Measurements from ENCODE around the gene NRAP. TPM values are rescaled to one million over a fixed set of nuclear protein-coding genes. Genes with fewer than 3 reads are reported as not detected.
A peak's percentile ranks its signal among the peaks of the same experiment; 100 is the strongest.

NRAP gene
- polyA plus RNA-seq, 3 donors = 0.03 to 0.04 (median 0.04) TPM

DNA sequence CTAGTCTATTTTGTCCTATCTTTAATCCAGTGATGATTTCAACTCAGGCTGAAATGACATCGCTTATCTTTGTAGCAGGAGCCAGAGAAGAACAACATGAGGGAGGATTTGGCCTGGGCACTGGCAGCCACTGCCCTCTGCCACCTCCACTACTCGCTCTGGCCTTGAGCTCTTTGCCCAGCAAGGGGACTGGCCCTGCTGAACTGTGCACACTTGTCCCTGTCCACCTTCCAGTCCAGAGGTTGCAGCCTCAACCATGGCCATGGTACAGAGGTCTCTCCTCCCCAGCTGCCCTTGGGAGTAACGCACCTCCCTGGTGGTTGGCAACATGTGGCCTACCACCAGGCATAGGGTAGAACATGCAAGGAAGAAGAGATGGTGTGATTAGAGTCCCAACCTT, 102.6 kb downstream of the NRAP start:
- no peak for DNase-seq

DNA sequence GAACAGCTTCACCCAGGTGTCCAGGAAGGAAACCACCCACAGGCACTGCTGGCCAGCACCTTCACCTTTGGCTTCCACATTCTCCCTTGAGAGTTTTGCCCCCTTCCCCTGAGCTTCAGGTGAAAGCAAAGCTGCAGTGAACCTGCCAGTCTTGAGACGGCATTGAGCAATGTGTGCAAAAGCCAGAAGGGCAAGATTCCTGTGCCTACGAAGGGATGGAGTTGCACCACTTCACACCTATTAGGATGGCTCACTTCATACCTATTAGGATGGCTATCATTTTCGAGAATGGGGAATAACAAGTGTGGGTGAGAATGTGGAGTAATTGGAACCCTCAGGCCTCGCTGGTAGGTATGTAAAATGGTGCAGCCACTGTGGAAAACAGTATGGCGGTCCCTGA, 103.8 kb downstream of the NRAP start:
- no peak for DNase-seq

DNA sequence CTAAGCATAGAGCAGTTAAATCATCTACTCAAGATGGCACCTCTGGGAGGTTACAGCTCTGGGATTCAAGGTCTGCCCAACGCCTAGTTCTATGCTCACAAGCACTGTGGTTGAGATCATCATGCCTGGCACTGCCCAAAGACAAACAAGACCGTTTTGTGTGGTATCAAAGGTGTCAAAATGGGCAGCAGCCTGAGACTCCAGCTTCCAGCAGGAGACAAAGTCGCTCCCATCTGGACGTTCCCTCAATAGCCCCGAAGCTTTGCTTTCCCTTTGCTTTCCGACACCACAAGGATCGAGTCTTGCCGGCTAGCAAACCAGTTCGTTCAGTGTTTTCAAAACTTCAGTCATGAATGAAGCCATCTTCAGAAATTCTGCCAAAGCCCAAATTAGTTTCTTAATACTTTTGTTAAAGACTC, 105.9 kb downstream of the NRAP start:
- DNase-seq = no peak

DNA sequence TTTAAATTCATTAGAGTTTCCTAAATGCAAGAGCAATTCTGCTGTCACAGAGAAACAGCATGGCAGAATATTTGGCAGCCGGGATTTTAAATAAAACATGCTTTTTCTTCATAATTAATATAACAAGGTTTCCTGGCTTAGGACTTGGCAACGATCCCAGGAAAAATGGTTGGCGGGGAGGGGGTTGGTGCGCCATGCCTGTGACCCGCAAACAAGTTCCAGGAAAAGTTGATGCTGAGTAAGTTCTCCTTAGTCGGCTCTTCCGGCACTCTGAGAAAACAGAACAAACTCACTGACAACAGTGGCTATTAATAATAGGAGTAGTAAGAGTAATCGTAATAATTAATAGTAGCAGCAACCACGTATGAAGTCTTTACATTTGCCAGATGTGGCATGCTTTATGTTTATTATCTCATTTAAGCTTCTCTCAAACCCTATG, 106.4 kb downstream of the NRAP start:
- peak; percentile 42 for DNase-seq

DNA sequence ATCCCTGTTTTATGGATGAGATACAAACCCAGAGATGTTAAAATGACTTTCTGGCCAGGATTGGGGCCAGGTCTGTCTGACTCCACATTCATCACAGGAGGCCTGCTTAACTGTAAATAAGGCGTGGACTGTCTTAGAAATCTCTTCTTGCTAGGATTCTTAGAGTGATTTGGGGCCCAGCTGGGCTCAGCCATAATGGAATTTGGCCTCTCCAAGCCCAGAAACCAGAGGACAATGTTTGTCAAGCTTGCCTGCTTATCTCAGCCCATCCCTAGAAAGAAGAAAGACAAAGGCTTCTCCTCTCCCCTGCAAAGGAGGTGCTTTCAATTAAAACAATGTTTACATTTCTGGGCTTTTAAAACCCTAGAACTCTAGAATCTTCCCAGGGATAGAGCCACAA, 108.1 kb downstream of the NRAP start:
- DNase-seq = no peak

DNA sequence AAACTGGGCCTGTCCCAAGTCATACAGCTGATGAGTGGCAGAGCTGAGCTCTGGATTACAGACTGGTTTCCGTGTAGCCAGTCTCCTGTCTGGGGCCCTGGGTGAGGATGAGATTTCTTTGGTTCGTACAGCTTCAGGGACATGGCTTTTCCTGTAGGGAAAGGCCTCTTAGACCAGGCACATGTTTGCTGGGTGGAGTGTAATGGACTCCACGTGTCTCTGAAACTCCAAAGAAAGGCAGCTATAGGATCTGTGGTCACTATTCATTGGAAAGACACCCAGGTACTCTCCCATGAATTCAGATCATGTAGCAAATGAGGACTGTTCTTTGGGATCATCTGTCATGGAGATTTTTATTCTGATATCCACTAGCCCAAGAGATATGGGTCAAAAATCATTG, 108.6 kb downstream of the NRAP start:
- DNase-seq = no peak

DNA sequence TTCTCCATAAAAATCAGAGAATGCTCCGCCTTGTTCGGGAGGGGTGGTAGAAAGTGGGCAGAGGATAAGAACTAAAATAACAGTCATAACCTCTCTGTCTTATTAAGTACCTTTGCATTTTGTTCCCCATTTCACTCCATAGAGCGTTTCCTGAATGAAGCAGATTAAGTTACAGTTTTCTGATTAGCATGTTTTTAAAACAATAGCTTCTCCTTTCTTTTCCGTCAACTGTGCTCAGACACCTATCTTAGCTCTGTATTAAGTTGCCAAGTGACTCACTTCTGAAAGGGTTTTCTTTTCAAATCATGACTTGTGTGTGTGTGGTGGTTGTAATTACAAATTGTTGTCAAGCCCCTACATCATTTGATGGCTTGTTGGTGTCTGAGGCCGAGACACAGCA, 109.6 kb downstream of the NRAP start:
- no peak for DNase-seq

DNA sequence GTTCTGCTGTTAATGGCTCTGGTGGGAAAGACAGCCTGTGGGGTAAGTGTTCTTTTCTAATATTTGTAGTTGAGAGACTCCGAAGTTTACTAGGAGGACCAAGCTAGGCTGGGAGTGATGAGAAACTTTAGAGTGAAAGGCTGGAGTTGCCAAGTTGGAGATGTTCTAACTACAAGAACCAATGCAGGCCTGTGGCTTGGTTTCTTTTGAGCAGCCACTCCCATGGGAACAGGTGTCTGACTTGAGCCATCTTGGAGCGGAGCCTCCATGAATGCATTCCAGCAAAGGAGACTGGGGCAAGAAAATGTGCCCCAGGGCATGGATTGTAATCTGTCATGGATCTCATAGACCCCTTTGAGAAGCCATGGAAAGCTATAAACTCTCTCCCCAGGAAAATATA, 110.7 kb downstream of the NRAP start:
- DNase-seq = no peak

DNA sequence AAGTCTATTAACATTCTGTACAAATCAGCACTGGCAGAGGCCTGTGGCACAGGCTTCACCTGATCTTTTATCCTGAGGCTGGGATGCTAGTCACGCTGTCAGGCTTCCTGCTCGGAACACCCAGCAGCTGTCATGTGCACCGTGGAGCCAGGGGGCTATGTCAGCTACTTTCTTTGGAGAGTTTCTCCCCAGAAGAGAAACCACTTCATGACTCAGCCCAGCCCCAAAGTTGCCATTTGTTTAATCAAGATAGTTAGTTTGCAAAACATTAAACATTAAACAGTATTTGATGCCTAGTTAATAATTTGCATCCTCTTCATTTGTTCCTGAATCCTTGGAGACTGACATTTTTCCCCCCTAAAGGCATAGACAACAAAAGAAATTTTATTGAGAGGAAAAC, 111.1 kb downstream of the NRAP start, which contains the start of gene HABP2:
HABP2 (plus strand) TSS at position 353 of the 400 bp plus-strand sequence. CDS start 69 bp downstream, outside the sequence.
- DNase-seq = no peak

DNA sequence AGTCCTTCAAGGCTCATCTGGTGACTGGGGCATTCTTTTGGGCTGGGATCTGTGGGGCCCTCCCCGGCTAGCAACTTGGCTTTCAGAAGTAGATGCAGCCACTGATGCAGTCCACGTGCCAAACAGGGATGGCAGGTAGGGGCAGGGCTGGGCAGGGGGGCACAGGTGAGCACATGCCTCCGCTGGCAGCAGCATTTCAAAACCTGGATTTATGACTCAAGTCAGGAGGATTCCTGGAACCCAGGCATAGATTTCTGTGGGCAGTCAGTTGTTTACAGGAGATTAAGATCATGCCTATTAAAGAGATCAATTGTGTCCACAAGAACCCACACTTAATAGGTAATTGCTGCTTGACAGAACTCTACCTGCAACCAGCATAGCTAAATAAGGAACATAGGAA, 111.8 kb downstream of the NRAP start:
- no peak for DNase-seq

DNA sequence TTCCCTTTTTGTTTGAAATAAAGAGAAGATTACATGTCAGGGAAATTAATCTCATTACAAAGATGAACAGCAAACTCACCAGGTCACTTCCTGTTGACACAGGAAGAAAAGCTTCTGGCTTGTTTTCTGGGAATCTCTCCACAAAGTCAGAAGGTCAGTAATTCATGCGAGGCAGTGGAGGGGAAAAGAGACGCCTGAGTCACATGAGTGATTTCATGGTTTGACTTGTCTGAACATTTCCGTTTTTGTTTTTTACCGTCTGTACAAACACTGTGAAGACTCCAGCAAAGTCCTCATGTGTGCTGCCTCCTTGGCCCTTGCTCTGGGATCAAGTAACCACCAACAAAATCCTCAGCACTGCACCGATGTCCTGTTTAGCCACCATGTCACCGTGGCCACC, 113.5 kb downstream of the NRAP start:
- peak; percentile 65 for DNase-seq

DNA sequence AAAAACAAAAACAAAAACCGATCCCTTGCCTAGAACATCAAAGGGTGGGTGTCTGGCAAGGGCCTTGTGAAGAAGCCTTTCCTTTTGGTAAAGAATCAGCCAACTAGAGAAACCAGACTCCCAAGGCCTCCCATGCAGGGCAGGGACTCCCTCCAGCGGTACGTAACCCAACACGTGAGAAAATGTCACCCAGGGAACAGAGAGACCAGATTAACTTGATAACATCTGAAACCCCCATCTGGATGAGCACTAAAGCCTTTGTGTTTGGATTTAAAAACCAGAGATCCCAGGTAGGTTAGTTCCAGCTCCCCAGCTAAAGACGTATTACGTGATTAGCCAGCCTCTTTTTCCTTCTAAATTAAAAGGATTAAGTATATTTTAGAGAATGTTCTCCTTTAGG, 114.0 kb downstream of the NRAP start:
- DNase-seq = no peak

DNA sequence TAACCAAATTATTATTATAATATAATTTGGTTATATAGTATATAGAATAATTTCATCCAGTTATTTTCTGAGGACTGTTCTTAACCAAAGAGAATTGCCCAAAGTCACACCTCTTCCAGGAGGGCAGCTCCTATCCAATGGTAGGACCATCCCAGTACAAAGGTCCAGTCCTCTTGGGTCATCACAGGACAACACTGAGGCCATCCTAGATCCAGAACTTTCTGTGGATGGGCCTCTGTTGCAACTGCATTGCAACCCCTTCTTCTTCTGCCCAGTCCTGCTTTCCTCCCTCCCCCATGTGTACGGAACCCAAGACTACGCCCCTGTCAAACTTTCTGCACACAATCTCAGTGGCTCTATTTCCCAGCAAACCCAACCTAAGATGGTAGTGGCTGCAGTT, 116.4 kb downstream of the NRAP start:
- DNase-seq = no peak

DNA sequence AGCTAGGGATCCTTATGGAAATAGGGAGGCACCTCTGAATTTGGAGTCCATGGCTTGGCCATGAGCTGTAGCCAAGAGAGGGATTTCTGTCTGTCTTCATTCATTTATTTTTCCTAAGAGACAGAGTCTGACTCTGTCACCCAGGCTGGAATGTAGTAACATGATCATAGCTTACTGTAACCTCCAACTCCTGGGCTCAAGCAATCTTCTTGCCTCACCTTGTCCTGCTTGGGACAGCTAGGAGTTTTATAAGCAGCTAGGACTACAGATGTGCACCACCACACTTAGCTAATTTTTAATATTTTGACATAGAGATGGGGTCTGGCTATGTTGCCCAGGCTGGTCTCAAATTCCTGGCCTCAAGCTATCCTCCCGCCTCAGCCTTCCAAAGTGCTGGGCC, 119.4 kb downstream of the NRAP start:
- no peak for DNase-seq

DNA sequence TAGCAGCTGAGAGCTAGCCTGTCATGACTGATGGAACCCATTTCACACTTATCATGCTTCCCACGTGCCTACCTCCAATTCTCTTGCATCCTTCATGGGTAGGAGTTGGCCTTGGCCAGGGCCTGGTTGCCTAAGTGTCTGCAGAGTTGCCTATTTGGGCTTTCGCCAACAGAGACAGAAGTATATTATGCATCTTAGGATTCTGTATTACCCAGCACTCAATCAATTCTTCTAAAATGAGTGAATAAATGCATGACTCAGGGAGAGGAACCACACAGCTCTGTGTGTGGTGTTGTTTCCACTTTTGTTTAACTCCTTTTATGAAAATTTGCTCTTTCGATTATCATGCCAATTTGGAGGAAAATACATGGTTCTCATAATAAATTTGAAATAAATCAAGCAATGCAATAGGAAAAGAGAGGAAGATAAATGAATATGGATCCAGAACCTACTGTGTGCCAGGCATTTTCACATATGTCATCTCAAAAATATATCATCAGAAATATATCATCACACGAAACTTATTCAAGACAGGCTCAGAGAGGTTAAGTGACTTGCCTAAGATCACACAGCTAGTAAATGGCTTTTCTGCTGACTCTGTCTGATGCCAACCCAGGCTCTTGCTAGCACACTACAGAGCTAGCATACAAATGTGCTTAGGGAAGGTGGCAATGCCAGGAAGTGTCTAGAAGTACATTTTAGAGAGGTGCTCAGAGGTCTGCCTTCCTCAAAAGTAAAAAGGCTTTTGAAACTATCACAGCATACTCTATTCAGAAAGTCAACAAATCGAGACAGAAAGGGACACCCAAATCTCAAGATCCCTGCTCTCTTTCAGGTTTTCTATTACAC, 120.5 kb downstream of the NRAP start:
- DNase-seq = no peak

DNA sequence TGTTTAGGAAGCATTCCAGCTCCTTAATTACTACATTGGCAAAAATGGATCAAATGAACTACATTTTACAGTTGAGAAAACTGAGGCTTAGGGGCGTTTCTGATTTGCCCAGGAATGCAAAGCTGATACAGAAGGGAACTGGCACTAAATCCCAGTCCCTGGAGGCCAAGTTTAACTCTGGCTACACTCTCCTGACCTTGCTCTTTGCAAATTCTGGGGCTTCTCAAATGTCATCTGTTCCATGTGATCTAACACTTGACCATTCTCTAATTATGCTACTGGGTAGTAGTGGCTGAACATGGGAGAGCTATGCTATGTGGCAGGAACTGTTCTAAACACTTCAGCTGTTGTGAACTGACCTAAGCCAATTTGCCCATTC, 122.3 kb downstream of the NRAP start:
- no peak for DNase-seq

DNA sequence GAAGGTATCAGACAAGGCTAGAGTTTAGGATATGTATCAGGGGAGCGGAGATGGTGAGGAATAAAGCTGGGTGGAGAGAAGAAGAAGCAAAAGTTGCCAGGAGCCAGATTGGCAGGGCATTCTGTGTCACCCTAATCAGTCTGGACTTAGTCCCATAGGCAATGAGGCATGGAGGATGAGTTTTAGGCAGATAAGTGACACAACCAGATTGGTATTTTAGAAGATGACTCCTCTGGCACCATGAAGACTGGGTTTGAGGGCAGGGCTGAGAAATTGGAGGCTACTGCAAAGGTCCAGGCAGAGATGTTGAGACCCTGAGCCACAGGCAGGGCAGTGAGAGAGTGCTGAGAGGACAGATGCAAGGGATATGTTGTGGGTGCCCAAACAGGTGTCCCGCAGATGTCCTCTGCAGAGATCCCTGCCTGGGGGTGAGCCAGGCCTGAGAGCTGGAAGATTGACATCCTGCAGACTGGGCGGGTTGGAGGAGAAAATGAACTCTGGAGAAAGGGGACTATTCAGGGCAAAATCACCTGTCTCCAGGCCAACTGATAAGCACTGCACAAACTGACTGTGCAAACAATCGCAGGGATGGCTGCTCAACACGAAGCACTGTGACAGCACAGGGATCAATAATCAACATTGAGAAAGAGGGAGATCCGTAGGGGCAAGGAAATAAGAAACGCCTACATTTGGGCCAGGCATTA, 122.8 kb downstream of the NRAP start:
- no peak for DNase-seq

DNA sequence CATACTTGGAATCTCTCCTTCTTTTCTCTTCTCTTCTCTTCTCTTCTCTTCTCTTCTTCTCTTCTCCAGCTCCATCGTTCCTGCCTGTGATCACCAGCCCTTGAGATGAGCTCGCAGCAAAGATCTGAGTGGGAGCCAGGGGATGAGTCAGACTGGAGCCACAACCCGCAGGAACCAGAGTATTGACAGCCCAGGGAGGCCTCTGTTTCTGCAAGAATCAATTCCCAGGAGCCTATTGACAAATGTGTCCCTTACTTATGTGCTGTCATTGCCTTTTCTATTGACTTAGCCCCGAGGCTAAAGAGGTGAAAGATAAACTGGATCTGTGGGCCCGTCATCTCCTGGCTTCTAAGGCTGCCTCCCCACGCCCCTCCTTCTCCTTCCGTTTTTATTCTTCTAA, 124.1 kb downstream of the NRAP start:
- DNase-seq = no peak

Other genes starting within 250 kb of the NRAP start
- under 1 TPM; 0.40 to 0.73 (median 0.52) TPM for gene HABP2, start 111.0 kb downstream of the NRAP start, polyA plus RNA-seq (ENCODE audit: insufficient read length in 3 of 3)
- gene CASP7, start 15.9 kb upstream of the NRAP start, polyA plus RNA-seq (ENCODE audit: insufficient read length in 3 of 3) = 10 to 100 TPM; 23.9 to 26.7 (median 26.3) TPM
- under 1 TPM; 0.09 to 0.30 (median 0.29) TPM for gene PLEKHS1, start 87.6 kb upstream of the NRAP start, polyA plus RNA-seq (ENCODE audit: insufficient read length in 3 of 3)
- gene DCLRE1A, start 190.0 kb upstream of the NRAP start, polyA plus RNA-seq (ENCODE audit: insufficient read length in 3 of 3) = 10 to 100 TPM; 14.1 to 15.3 (median 14.5) TPM
- 10 to 100 TPM; 14.4 to 27.3 (median 24.7) TPM for gene NHLRC2, start 190.6 kb upstream of the NRAP start, polyA plus RNA-seq (ENCODE audit: insufficient read length in 3 of 3)